Stimulated activated CD4-positive, alpha-beta T cell treated with anti-CD3 and anti-CD28 coated beads, Interleukin-1b, Interleukin-23, amount 100 ng/mL, for 1 hour (primary cell): ENCODE results near the gene CACNA2D2.

Source experiments
- DNase-seq, 2 donors: peaks; one replicate each; pipeline ENCODE4 v3.0.0-alpha.2; 2020; ENCODE audit warnings: low read depth in 2 of 2

CACNA2D2 gene

DNA sequence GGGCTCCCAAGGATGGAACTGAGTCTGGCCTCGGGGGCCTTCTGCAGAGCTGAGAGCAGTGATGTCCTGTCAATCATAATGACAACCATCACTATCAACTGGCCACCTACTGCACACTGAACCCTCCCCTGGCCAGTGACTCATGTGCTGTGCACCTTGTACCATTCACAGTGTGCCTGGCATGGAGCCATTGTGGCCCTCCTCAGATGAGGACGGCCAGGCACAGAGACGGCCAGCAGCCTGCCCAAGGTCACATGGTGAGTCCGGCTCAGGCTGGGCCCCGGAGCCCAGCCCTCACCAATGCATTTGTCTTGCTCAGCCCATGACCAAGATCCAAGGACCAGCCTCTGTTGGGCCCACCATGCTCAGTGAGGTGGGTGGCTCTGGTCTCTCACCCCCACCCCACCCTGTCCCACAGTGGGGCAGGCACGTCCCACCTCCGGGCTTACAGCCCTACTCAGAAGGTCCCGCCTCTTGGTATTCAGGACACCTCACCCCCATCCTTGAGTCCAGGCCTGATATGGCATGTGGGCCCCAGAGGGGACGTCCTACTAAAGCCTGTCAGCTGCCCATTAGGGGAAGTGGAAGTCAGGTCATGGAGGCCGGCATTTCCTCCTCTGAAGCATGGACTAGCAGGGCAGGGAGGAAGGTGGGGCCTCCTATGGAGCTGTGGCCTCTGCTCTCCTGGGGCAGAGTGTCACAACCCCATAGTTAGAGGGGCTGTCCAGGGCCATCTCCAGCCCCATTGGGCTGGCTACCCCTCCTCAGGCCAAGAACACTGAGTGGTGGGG, 108.2 kb downstream of the CACNA2D2 start:
- DNase-seq, result no peak

DNA sequence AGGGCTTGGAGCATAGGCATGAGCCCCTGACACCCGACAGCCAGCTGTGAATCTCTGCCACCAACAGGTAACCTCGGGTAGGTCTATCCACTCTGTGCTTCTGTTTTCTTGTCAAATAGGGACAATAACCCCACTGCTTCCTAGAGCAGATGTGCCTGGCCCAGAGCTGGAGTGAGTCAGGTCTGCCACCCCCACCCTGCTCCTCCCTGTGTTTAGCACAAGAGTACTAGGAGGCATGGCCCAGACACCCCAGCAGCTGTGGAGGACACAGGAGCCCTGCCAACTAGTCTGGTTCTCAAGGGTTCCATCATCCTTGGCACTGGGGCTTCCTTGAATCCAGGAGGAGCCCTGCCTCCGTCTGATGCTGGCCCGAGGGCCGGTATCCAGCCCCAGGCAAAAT, 110.4 kb downstream of the CACNA2D2 start:
- no peak for DNase-seq

DNA sequence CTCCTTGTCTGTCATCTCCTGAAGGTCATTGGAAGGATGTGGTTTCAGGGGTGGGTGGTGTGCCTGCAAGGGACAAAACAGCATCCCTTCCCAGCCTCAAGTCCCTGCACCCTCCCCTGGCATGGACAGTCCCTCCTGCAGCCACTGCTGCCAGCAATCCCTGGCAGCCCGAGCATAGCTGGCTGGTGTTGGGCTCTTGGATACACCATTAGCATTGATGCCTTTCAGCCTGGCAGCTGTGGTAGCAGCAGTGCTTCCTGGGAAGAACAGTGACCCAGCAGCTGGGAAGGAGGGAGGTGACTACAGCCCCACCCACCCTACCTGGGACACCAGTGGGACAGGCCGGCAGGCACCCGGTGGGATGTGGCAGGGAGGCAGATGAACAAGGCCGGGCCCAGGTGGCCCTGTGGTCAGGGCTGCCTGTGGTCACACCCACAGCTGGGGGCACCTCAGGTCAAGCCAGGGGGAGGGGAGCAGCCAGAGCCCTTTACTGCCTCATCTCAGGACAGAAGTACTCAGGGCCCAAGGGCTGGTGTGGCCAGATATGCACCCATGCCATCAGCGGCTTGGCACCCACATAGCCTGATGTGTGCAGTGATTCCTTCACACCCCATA, 111.2 kb downstream of the CACNA2D2 start:
- DNase-seq, result no peak

DNA sequence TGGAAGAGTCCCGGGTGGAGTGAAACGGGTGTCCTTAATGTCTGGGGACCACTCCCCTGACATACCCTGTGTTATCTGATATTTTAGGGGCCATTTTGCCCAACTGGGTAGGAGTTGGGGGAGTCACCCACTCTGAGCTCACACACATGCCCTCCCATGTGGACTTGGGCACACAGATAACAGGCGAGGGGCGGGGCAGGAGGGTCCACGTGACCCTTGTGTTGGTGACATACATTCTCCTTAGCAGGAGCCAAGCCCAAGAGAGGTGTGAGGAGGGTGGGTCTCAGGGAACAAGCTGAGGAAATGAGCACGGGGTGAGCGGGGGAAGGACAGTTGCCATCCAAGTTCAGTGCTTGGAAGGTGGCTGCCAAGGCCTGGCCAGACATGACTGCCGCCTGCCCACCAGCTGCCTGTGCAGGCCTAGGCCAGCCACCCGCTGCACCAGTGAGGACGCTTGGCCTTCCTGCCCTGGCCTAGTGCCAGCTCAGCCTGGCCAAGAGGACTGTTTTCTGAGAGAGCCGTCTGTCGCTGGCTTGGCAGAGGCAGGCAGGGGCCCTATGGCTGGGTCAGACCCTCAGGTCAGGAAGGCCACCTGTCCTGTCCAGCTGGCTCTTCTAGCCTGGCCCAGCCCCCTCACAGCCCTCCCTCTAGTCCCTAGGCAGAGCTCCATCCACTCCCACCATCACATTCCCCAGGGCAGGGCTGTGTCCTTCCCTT, 112.8 kb downstream of the CACNA2D2 start:
- DNase-seq, result no peak

- no peak for DNase-seq
Measured at GRCh38 chr3:50389414-50389767, 114.0 kb downstream of the CACNA2D2 start.

DNA sequence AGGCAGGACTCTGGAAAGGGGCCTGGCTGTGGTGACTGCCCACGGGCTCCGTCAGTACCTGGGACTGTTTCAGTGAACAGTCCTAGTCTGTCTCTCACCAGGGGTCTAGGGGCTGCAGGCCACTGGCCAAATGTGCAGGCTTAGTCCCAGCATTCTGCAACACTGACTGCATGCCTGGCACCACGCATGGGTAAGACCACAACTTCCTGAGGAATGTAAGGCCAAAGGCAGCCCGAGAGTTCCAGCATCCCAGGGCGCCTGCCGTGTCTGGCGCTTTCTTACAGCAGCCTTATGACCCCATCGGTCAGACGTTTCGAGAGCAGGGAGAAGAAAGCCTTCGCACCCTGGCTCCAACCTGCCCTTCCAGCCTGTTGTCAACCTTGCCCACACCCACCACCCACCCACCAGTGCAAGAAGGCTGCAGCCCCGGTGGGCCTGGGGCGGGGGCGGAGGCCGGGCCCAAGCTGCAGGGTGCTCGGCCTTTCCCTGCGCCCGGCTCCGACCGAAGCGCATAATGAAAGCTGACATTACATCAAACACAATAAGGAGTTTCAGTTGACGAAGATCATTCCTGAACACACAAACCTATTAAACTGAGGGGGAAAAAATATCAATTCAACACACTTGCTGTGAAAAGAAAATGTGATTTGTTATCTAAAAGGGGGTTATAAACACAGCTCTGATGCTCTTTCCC, 114.6 kb downstream of the CACNA2D2 start:
- no peak for DNase-seq

DNA sequence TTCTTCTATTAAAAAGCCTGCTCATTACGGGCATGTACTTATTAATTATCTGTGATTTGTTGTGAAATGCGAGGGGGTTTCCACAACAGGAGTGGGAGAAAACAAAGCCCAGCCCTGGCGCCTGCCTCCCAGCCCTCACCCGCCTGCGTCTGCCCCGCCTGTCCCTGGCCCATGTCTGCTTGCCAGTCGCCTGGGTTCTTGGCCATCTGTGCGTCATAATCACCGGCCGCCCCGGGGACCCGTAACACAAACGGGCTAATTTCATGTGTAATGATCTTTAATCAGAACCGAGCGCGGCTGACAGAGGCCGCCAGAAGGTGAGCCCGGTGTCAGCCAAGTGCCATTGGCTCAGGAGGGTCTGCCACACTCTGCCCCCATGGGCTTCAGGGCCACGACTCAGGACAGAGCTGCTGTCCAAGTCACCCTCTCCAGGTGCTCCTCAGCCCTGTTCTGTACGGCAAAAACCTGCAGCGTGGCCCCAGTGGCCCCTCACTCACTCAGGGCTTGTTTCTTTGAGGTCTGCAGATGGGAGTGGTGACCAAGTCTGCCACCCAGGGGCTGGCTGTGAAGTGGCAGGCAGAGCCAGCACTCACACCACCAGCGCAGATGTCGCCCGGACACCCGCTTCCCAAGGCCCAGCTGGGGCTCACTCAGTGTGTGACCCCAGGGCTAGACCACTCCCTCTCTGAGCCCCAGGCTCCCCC, 115.3 kb downstream of the CACNA2D2 start:
- no peak for DNase-seq

GRCh38 chr3:50385754-50386153, 117.7 kb downstream of the CACNA2D2 start:
- no peak for DNase-seq

DNA sequence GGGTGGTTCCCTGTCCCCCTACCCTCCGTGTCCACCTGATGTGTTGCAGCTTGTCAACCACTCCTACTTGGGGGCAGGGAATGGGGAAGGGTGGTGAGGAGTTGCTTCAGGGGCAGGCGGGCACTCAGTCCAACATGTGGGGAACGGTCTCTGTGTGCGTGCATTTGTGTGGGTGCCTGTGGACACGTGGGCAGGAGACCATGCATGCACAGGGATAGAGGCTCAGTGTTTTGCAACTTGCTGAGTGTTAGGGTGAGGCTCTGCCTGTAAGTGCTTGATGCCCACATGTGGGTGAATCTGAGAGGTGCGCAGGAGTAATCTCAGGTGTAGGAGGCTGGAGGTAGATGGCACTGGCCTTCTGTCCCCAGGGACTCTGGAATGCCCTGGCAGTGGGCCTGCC, 119.7 kb downstream of the CACNA2D2 start:
- DNase-seq, result no peak

DNA sequence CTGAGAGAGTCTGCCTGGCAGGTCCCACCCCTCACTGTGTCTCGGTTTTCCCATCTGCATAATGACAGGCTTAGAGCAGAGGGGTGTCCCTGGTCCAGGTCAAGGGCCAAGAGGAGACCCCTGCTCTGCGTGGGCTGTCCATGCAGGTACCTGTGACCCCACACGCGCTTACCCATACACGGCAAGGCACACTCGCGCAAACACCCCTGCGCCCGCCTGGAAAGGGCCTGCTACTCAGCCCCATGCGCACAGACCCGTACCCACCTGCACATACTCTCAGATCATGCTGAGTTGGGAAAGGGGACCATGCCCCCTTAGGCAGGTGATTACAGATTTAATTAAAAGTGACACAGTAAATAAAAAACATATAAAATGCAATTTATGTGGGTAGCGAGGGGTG, 120.7 kb downstream of the CACNA2D2 start:
- DNase-seq, result no peak

DNA sequence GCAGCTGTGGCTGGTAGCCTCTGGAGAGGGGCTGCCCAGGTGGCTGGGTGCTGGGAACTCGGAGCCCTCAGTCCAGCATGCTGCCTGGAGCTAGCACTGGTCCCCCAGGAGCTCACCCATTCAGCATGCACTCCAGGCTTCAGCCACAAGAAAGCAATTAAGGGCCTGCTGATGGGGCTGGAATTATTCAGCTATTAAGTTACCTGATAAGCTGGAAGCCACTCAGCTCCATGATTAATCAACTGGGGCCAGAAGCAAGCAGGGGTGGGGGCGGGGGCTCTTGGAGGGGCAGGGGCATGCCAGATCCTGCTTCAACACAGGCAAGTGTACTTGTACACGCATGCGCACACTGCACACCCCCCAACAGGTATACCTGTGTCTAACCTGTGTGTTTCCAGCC, 122.1 kb downstream of the CACNA2D2 start:
- no peak for DNase-seq

- DNase-seq, result no peak
Measured at GRCh38 chr3:50380405-50381085, 122.9 kb downstream of the CACNA2D2 start.

DNA sequence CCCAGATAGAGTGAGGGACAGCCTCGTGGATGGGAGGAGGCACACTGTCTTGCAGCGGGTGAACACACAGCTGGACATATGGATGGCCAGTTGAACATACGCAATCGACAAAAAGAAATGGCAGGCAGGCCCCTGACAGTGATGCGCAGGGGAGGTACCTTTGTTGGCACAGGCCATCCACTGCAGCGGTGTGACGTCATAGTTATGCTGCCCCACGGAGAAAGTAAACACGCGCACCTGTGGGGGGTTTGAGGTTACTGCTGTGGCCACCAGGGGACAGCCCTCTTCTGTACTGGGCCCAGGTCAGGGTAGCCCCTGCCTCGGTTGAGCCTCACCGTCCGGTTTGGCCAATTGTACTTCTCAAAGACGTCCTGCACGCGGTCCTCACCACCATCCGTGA, 124.7 kb downstream of the CACNA2D2 start:
- no peak for DNase-seq

- DNase-seq, result no peak
Measured at GRCh38 chr3:50378024-50378423, 125.4 kb downstream of the CACNA2D2 start.

DNA sequence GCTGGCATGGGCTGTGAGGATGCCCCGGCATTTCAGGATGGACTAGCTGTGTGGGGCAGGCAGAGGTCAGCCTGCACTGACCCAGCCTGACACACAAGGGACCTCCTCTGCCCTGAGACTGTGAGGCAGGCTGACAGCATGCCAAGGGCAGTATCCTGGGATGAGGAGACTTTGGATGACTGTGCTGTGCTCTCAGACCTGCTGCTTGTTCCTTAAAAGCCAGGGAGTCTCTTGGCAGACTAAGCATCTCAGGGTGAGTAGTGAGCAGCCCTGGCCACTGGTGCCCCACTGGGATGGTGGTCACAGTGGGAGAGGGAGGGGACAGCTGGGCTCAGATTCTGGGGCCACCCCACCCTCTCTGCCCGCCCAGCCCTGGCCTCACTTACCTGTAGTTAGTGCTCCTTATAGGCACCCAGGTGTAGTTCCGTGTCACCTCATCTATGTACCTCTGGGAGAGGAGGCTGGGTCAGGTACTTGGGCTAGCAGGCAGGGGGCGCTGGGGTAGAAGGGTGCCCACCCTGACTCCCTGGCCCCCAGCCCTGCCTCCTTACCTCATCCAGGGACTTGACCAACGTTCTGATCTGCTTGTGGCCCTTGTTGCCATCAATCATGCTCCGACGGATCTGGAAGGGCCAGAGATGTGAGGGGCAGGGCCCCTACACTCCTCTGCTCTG, 128.0 kb downstream of the CACNA2D2 start:
- no peak for DNase-seq

DNA sequence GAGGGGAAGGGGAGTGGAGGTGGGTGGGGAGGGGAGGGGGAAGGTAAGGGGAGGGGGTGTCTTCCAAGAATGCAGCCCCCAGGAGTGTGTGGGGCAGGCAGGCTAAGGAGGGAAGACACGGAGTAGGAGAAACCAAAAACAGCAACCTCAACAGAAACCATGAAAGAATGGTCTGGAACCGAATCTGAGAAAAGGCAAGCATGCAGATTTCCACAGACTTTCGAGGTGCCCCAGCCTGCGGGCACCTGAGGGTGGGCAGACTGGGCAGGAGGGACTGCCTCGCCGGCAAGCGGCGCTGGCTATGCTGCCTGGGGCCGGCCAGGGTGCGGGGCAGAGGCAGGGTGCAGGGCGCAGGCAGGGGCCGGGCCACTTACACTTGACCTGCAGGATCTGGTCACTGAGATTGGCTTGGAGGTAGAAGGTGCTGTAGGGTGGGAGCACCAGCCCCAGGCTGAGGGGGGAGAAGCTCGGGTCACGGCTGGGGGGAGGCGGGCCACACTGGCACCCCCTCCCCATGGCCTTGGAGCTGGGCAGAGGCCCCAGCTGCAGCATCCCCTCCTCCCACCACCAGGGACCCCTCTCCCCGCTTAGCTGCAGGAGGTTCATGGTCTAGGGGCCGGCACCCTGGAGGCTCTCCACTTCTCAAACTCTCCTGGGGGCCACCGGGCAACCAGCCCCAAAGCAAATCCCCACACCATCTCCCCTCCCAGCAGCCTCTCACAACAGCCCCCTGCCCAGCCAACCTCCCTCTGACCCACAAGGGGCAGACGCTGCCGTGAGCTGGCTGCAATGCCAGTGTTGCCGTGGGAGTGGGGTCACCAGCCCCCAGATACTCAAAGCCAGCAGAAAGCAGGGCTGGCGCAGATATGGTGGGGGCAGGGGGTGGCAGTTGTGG, 128.8 kb downstream of the CACNA2D2 start:
- DNase-seq, result no peak

DNA sequence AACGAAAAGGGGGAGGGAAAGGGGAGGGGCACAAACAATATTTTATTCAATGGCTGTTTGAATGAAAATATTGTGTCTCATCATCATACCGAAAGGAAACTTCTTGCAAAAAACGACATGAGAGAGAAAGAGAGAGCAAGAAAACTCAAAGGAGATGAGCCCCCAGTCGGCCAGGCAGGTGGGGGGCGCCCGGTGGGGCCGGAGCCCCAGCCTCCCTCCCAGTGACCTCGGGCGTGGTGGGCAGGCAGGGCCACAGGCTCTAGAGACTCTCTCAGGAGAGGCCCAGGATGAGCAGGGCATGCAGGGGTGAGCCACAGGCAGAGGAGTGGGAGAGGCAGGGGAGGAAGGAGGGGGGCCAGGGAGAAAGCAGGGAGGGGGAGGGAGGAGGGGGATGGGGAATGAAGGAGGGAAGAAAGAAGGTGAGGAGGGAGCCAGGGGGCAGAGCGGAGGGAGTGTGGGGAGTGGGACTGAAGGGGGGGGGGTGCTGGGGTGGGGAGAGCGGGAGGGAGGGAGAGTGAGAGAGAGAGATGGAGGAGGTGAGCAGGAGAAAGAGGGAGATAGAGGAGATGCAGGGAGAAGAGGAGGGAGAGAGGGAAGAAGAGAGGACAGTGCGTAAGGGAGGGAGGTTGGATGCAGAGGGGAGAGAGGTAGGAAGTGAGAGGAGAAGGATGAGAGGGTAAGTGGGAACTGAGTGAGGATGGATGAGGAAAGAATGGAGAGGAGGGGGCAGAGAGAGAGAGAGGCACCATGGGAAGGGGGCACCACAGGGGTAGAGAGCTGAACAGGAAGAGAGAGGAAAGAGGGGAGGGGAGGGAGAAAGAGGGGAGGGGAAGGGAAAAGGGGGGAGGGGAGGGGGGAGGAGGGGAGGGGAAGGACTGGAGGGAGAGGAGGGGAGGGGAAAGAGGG, 130.0 kb downstream of the CACNA2D2 start:
- no peak for DNase-seq

GRCh38 chr3:50372349-50372748, 131.1 kb downstream of the CACNA2D2 start:
- no peak for DNase-seq
